Measurements from ENCODE around the gene ZDHHC16. TPM values are rescaled to one million over a fixed set of nuclear protein-coding genes. Genes with fewer than 3 reads are reported as not detected.

ZDHHC16 gene
- total RNA-seq, 1 donor from 2014 or later, result 15.2 TPM

DNA sequence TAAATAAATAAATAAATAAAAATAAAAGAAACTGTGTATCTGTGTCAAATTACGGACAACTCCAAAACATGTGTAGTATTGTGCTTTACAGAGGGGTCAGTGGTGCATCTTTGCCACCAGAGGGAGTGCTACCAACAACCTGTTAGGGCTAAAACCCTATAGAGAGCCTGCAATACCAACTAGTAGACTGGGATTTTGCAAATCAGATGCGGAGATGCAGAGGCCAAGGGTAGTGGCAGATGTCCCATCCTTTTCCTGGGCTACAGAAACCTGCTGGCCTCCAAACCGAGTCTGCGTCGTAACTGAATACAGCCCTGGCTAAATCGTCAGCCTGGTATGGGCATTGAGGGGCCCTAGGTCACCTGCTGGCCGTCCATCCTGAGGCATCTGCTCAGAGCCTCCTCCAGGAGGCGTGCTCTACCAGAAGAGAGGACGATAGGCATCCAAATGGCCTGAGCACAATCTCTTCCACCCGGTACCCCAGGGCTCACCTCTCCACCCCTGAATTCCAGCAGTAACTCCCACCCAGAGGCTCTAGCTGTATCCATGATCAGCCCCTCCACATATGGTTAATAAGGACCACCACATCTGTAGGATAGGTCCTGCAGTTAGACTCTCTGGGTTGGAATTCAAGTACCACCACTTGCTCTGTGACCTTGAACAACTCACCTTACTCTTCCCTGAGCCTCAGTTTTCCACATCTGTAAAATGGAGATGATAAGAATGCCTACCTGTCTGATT, 38.6 kb upstream of the ZDHHC16 start:
- Histone ChIP-seq H3F3A (ENCODE audit: low read depth) (peaks cover 7% of the 10 kb centered on the region), H3K4me1 (no peaks in the 10 kb centered on the region), H3K4me2 (peak overlapping the region; percentile 94), H3K79me2 (ENCODE audit: low read depth) (no peaks in the 10 kb centered on the region), H3K4me3 (peak overlapping the region; percentile 58), H3K36me3 (no peaks in the 10 kb centered on the region), H3K9ac (no peak overlapping the region), H3K27ac (no peak overlapping the region), H4K20me1 (ENCODE audit: low read depth) (no peaks in the 10 kb centered on the region), H3K9me3 (ENCODE audit: low read depth) (no peaks in the 10 kb centered on the region), H2AFZ (replicated peaks) (peak overlapping the region; percentile 100), H3K27me3 (no peaks in the 10 kb centered on the region)
- Mint-ChIP-seq H3K36me3 (no peaks in the 10 kb centered on the region), H3K9me3 (no peaks in the 10 kb centered on the region), H3K4me3 (peak overlapping the region; percentile 65), H3K27me3 (ENCODE audit: insufficient read depth, low read depth) (peaks cover 14% of the 10 kb centered on the region), H3K27ac (no peak overlapping the region), H3K4me1 (peaks cover 13% of the 10 kb centered on the region)
- no peak for TF ChIP-seq EZH2 (IDR thresholded peaks at IDR 0.05)
- TF ChIP-seq, protein P1, sequence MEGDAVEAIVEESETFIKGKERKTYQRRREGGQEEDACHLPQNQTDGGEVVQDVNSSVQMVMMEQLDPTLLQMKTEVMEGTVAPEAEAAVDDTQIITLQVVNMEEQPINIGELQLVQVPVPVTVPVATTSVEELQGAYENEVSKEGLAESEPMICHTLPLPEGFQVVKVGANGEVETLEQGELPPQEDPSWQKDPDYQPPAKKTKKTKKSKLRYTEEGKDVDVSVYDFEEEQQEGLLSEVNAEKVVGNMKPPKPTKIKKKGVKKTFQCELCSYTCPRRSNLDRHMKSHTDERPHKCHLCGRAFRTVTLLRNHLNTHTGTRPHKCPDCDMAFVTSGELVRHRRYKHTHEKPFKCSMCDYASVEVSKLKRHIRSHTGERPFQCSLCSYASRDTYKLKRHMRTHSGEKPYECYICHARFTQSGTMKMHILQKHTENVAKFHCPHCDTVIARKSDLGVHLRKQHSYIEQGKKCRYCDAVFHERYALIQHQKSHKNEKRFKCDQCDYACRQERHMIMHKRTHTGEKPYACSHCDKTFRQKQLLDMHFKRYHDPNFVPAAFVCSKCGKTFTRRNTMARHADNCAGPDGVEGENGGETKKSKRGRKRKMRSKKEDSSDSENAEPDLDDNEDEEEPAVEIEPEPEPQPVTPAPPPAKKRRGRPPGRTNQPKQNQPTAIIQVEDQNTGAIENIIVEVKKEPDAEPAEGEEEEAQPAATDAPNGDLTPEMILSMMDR (IDR thresholded peaks at IDR 0.05), result peak; percentile 84
- DNase-seq (ENCODE audit: low spot score), result peak; percentile 89

GRCh38 chr10:97407952-97408248, 38.1 kb upstream of the ZDHHC16 start:
- Mint-ChIP-seq H3K4me1 (peaks cover 17% of the 10 kb centered on the region), H3K9me3 (no peaks in the 10 kb centered on the region), H3K4me3 (no peak overlapping the region), H3K27ac (no peak overlapping the region), H3K27me3 (ENCODE audit: insufficient read depth, low read depth) (peaks cover 12% of the 10 kb centered on the region), H3K36me3 (no peaks in the 10 kb centered on the region)
- DNase-seq (ENCODE audit: low spot score), result no peak
- no peak overlapping the region for H3K4me2 ChIP-seq
- no peak overlapping the region for H3K27ac ChIP-seq
- H3K9me3 ChIP-seq (ENCODE audit: low read depth), result no peaks in the 10 kb centered on the region
- H3K4me3 ChIP-seq, result no peak overlapping the region
- TF ChIP-seq EZH2phosphoT487 (IDR thresholded peaks at IDR 0.05), result no peak
- TF ChIP-seq, protein P1 (IDR thresholded peaks at IDR 0.05), result no peak
- no peak for TF ChIP-seq EZH2 (IDR thresholded peaks at IDR 0.05)
- H4K20me1 ChIP-seq (ENCODE audit: low read depth), result no peaks in the 10 kb centered on the region
- H3K27me3 ChIP-seq, result no peaks in the 10 kb centered on the region
- no peak overlapping the region for H2AFZ ChIP-seq (replicated peaks)
- no peaks in the 10 kb centered on the region for H3K36me3 ChIP-seq
- H3K9ac ChIP-seq, result no peak overlapping the region
- no peaks in the 10 kb centered on the region for H3K4me1 ChIP-seq
- peaks cover 7% of the 10 kb centered on the region for H3F3A ChIP-seq (ENCODE audit: low read depth)
- H3K79me2 ChIP-seq (ENCODE audit: low read depth), result no peaks in the 10 kb centered on the region

DNA sequence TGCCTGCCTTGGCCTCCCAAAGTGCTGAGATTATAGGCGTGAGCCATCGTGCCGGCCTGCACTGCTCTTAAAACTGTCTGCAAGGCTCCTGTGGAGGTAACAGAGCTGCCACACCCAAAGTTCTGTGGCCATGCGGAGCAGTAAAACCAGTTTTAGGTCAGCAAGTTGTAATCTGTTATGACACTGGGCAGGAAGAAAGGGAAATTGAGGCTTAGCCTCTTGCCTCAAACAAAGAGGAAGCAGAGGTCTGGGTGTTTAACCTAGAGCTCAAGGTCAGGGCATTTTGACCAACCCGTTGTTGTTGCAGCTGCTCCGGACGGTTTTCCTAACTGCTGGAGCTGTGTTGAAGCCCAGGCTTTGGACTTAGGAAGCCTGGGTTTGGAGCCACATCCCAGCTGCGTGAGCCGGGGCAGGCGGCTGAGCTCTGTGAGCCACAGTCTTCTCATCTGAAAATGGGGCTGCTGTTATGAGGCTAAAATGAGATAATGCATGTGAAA, 37.4 kb upstream of the ZDHHC16 start:
- H3K4me3 Mint-ChIP-seq, result no peak overlapping the region
- H3K4me1 Mint-ChIP-seq, result peaks cover 21% of the 10 kb centered on the region
- H3F3A ChIP-seq (ENCODE audit: low read depth), result peaks cover 8% of the 10 kb centered on the region
- H3K4me1 ChIP-seq, result no peaks in the 10 kb centered on the region
- no peak overlapping the region for H3K9ac ChIP-seq
- no peaks in the 10 kb centered on the region for H3K79me2 ChIP-seq (ENCODE audit: low read depth)
- no peak overlapping the region for H3K4me2 ChIP-seq
- TF ChIP-seq, protein P1 (IDR thresholded peaks at IDR 0.05), result no peak
- TF ChIP-seq EZH2 (IDR thresholded peaks at IDR 0.05) (no peak), EZH2phosphoT487 (IDR thresholded peaks at IDR 0.05) (no peak)
- no peaks in the 10 kb centered on the region for H3K27me3 ChIP-seq
- no peak for DNase-seq (ENCODE audit: low spot score)
- H3K36me3 ChIP-seq, result no peaks in the 10 kb centered on the region
- H4K20me1 ChIP-seq (ENCODE audit: low read depth), result no peaks in the 10 kb centered on the region
- H3K9me3 Mint-ChIP-seq, result no peaks in the 10 kb centered on the region
- H3K27ac ChIP-seq, result no peak overlapping the region
- H3K9me3 ChIP-seq (ENCODE audit: low read depth), result no peaks in the 10 kb centered on the region
- H3K27ac Mint-ChIP-seq, result no peak overlapping the region
- H3K36me3 Mint-ChIP-seq, result no peaks in the 10 kb centered on the region
- H3K4me3 ChIP-seq, result no peak overlapping the region
- peaks cover 8% of the 10 kb centered on the region for H3K27me3 Mint-ChIP-seq (ENCODE audit: insufficient read depth, low read depth)
- no peak overlapping the region for H2AFZ ChIP-seq (replicated peaks)
